Heart right ventricle (tissue), 16 donors: ENCODE results near the gene SLC5A2. TPM values are rescaled to one million over a fixed set of nuclear protein-coding genes. Genes with fewer than 3 reads are reported as not detected.

Experiments used
- ATAC-seq, 8 donors: fragments of 200-7000 bp; cut with Tn5 transposase; one replicate each; pipeline ENCODE4 v1.9.1; 2020; ENCODE audit warnings: mild to moderate bottlenecking in 8 of 8, moderate library complexity in 8 of 8, moderate number of reproducible peaks in 1 of 8
- DNase-seq, 2 donors: peaks; one replicate each; pipeline ENCODE4 v3.0.0-alpha.2; 2020
- H3K27ac ChIP-seq, 10 donors: fragments of 200-600 bp; sonication (generic) in 2 of 10; one replicate each; pipeline versions ENCODE4 v1.5.0 to v1.8.0; 2020 to 2022; ENCODE audit warnings: mild to moderate bottlenecking in 3 of 10
- H3K27me3 ChIP-seq, 7 donors: fragments of 200-600 bp; one replicate each; pipeline ENCODE4 v1.8.0; 2021 to 2022; ENCODE audit warnings: mild to moderate bottlenecking in 2 of 7
- H3K36me3 ChIP-seq, 9 donors: fragments of 200-600 bp; sonication (generic) in 1 of 9; one replicate each; pipeline versions ENCODE4 v1.5.0 to v1.8.0; 2020 to 2022; ENCODE audit warnings: mild to moderate bottlenecking in 2 of 9
- H3K4me1 ChIP-seq, 9 donors: fragments of 200-600 bp; sonication (generic) in 1 of 9; one replicate each; pipeline versions ENCODE4 v1.5.0 to v1.8.0; 2020 to 2022; ENCODE audit warnings: mild to moderate bottlenecking in 4 of 9
- H3K4me3 ChIP-seq, 10 donors: fragments of 200-600 bp; sonication (generic) in 2 of 10; one replicate each; pipeline versions ENCODE4 v1.5.0 to v1.8.0; 2020 to 2022; ENCODE audit warnings: mild to moderate bottlenecking in 7 of 10, moderate library complexity in 2 of 10
- H3K9me3 ChIP-seq, 11 donors: fragments of 200-600 bp in 10 of 11; sonication (generic) in 2 of 11; one replicate each; pipeline versions ENCODE4 v1.5.0 to v1.8.0; 2013 to 2022; ENCODE audit warnings: mild to moderate bottlenecking in 2 of 11, control low read depth in 1 of 11, moderate library complexity in 1 of 11
- WGBS, 2 donors: extraction: QIAGEN DNeasy Blood & Tissue Kit; methylation state at CpG; one replicate each; pipeline ENCODE4 v1.1.7; 2013; ENCODE audit warnings: inconsistent platforms in 1 of 2; 5-methylcytosine and 5-hydroxymethylcytosine counted together
- intact Hi-C, 10 donors: fragments of 100-400 bp; cut with DNase I; formaldehyde crosslinking; loops; one replicate each; pipeline versions ENCODE4 v1.11.1 to v1.14.2; 2022
- polyA plus RNA-seq, 2 donors: library from polyadenylated mRNA; stranded (reverse); fragments of 200-250 nt; gene quantifications; one replicate each; pipeline ENCODE4 v1.2.3, GENCODE V29; 2013
- total RNA-seq, 10 donors: library from RNA; stranded (reverse); fragmentation: NEBNext Ultra II Directional in 3 of 10; extraction: Animal tissue kit (Norgen Biotek cat#: 25700) in 3 of 10; gene quantifications; one replicate each; pipeline versions ENCODE4 v1.2.1 to v1.2.4, GENCODE V29; 2021 to 2023
- TF ChIP-seq, protein P1 (sequence below), 9 donors: fragments of 200-600 bp; sonication (generic) in 2 of 9; IDR thresholded peaks; one replicate each; pipeline versions ENCODE4 v1.5.0 to v1.8.0; 2021 to 2022; ENCODE audit warnings: antibody characterized with exemption in 9 of 9, mild to moderate bottlenecking in 5 of 9, moderate library complexity in 1 of 9
- donor health status: Arrhythmogenic right ventricular cardiomyopathy.
- donor health status: ischemic (EF 13 %, LVEDD 7.1; RV severe dilation, severe dysfunction).
- donor health status: healthy with polysubstance abuse.
- donor health status: DM: no; HTN: yes; CAD: no.
- donor health status: DM: no; HTN: no; CAD: no.
- donor health status: ischemic (EF 25% LVEDD 6.9; RV normal size, moderate dysfunction).
- donor health status: ischemic (EF 25% LVEDD 5.7; RV mildly dilated, moderate dysfunction).
- donor health status: healthy.
- donor health status: DM: yes; HTN: yes; CAD: no.
- donor health status: Ischemic cardiomyopathy.
- donor health status: ischemic (EF 35%, LVEDD 5.7; RV mildly dilated, moderate dysfunction).
- donor health status: nonischemic (EF 11% LVEDD 7.7; RV severe dilation, severe dysfunction).
- donor health status: DM: yes; HTN: yes; CAD: no.
- donor health status: PGD.
- donor health status: ischemic (EF 29% LVEDD 5.4; RV normal size, mild dysfunction).
- donor health status: nonischemic (EF 23%, LVEDD 6.1; RV moderate dilation, normal function).

The SLC5A2 gene
- total and polyA plus RNA-seq, 12 donors = 0.77 to 1.9 TPM; not detected in 10

DNA sequence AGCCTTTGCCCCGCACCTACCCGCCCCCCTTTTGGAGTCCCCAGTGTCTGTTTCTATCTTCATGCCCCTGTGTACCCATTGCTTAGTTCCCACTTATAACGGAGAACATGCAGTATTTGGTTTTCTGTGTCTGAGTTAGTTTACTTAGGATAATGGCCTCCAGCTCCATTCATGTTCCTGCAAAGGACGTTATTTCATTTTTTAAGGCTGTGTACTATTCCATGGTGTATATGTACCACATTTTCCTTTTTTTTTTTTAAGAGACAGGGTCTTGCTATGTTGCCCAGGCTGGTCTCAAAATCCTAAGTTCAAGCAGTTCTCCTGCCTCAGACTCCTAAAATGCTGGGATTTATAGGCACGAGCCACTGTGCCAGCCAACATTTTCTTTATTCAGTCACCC, 15.1 kb upstream of the SLC5A2 start:
- no peak overlapping the region for H3K4me3 ChIP-seq
- H3K4me1 ChIP-seq = peaks cover 7 to 25% (median 12%) of the 10 kb centered on the region in 9 donors
- ATAC-seq (no peak), DNase-seq (no peak)
- TF ChIP-seq, protein P1, sequence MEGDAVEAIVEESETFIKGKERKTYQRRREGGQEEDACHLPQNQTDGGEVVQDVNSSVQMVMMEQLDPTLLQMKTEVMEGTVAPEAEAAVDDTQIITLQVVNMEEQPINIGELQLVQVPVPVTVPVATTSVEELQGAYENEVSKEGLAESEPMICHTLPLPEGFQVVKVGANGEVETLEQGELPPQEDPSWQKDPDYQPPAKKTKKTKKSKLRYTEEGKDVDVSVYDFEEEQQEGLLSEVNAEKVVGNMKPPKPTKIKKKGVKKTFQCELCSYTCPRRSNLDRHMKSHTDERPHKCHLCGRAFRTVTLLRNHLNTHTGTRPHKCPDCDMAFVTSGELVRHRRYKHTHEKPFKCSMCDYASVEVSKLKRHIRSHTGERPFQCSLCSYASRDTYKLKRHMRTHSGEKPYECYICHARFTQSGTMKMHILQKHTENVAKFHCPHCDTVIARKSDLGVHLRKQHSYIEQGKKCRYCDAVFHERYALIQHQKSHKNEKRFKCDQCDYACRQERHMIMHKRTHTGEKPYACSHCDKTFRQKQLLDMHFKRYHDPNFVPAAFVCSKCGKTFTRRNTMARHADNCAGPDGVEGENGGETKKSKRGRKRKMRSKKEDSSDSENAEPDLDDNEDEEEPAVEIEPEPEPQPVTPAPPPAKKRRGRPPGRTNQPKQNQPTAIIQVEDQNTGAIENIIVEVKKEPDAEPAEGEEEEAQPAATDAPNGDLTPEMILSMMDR (IDR thresholded peaks at IDR 0.05) = no peak
- no peak overlapping the region for H3K27ac ChIP-seq
- H3K27me3 ChIP-seq = peaks cover 0 to 21% (median 0%) of the 10 kb centered on the region in 7 donors
- WGBS, 2 donors = 83 to 94% methylated on average over 5 of the region's 5 CpGs
- peaks cover 0 to 46% (median 19%) of the 10 kb centered on the region in 9 donors for H3K36me3 ChIP-seq
- intact Hi-C loops = loop anchor here in 2 of 10 donors (10.0 kb wide), 1 partner anchor 407 kb away; the partner anchor contains the start of gene ZNF267 (in 2 of the 2)
- no peaks in the 10 kb centered on the region for H3K9me3 ChIP-seq

DNA sequence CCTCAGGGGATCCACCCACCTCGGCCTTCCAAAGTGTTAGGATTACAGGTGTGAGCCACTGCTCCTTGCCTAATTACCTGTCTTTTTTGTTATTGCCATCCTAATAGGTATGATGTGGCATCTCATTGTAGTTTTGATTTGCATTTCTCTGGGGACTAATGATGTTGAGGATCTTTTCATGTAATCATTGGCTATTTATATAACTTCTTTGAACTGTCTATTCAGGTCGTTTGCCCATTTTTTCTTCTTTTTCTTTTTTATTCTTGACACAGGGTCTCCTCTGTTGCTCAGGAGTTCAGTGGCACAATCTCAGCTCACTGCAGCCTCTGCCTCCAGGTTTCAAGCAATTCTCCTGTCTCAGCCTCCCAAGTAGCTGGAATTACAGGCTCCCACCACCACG, 12.3 kb upstream of the SLC5A2 start:
- Histone ChIP-seq H3K4me3 (no peak overlapping the region), H3K9me3 (no peaks in the 10 kb centered on the region), H3K27ac (peak overlapping the region in 8 of 10 donors; percentile 90 to 96 (median 94)), H3K36me3 (peaks cover 0 to 43% (median 18%) of the 10 kb centered on the region in 9 donors), H3K27me3 (peaks cover 0 to 27% (median 0%) of the 10 kb centered on the region in 7 donors), H3K4me1 (peaks cover 8 to 27% (median 18%) of the 10 kb centered on the region in 9 donors)
- intact Hi-C loops = loop anchor here in 4 of 10 donors (5.0 kb wide), 1 partner anchor 37 kb away; the partner anchor contains the start of gene RUSF1 (in 4 of the 4)
- 82 to 86% methylated on average over 3 of the region's 3 CpGs for WGBS, 2 donors
- DNase-seq (no peak), ATAC-seq (no peak)
- TF ChIP-seq, protein P1 (IDR thresholded peaks at IDR 0.05) = no peak

DNA sequence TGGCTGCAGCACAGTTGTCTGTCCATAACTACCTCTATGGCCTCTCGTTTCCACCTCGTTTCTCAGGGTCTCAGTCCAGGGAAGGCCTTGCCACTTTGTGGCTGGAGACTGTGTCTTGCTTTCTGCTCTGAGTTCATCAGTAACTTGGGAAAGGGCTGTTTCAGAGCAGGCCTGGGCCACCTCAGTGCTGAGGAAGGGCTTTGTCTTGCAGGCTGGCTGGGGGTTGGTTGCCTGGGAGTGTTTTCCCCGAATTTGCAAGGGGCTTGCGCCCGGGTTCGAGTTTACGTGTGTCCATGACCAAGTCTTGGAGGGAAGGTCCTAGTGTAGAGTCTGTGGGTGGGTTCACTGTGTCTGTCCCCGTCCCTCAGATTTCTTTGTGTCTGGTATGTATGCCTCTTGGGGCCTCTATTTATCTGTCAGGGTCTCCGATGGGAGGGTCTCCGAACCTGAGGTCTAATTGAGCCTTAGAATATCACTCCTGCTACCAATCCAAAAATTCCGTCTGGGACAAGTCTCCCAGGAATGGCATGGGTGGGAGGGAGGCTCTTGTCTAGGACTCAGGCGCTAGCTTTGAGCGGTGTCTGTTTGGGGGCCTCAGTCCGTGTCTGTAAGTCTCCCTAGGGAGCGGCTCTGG, 11.6 kb upstream of the SLC5A2 start:
- WGBS, 2 donors = 27 to 33% methylated on average over 15 of the region's 15 CpGs

More for the DNA sequence above, 11.6 kb upstream of the SLC5A2 start:
- ATAC-seq (no peak), DNase-seq (no peak)
- TF ChIP-seq, protein P1 (IDR thresholded peaks at IDR 0.05) = no peak
- Histone ChIP-seq H3K9me3 (no peaks in the 10 kb centered on the region), H3K4me1 (peaks cover 8 to 27% (median 18%) of the 10 kb centered on the region in 9 donors), H3K36me3 (peaks cover 0 to 43% (median 24%) of the 10 kb centered on the region in 9 donors), H3K27me3 (peaks cover 0 to 29% (median 0%) of the 10 kb centered on the region in 7 donors), H3K27ac (peak overlapping the region; percentile 90 to 96 (median 94)), H3K4me3 (peak overlapping the region; percentile 54 to 78 (median 72))
- intact Hi-C loops = loop anchor here in 4 of 10 donors (5.0 kb wide), 1 partner anchor 36 kb away; the partner anchor contains the start of gene RUSF1 (in 4 of the 4)
